Stimulated activated naive B cell treated with anti-CD40 and anti-IgM and Interleukin-4, amounts not matched to agents 10 μg/mL and 1 μg/mL and 100 μg/mL, for 72 hours (primary cell): ENCODE results near the gene NAALADL2.
"Not testable (repeated sequence)": the region's sequence is repeated elsewhere in the genome, so short reads cannot be mapped to it uniquely, and the experiment has no call there.

Source experiments
- ATAC-seq, 2 donors: fragments of 150-1000 bp; cut with Tn5 transposase; replicated peaks; 2 replicates each; pipeline ENCODE4 v1.10.0; 2021; ENCODE audit warnings: moderate library complexity in 1 of 2
- DNase-seq: peaks from one replicate; pipeline ENCODE4 v3.0.0; 2021
- H3K27ac Mint-ChIP-seq: one replicate; pipeline ENCODE4 v1.8.0; 2022; ENCODE audit warnings: mild to moderate bottlenecking, mixed read lengths
- H3K27me3 Mint-ChIP-seq, 2 donors: one replicate each; pipeline ENCODE4 v1.8.0; 2022; ENCODE audit warnings: mixed read lengths in 2 of 2
- H3K36me3 Mint-ChIP-seq, 2 donors: one replicate each; pipeline ENCODE4 v1.8.0; 2022; ENCODE audit warnings: mixed read lengths in 2 of 2, mild to moderate bottlenecking in 1 of 2
- H3K4me1 Mint-ChIP-seq, 2 donors: one replicate each; pipeline ENCODE4 v1.8.0; 2022; ENCODE audit warnings: mixed read lengths in 2 of 2, mild to moderate bottlenecking in 1 of 2
- H3K4me3 Mint-ChIP-seq, 2 donors: one replicate each; pipeline ENCODE4 v1.8.0; 2022; ENCODE audit warnings: mild to moderate bottlenecking in 2 of 2, mixed read lengths in 2 of 2, moderate library complexity in 1 of 2
- H3K9me3 Mint-ChIP-seq, 2 donors: one replicate each; pipeline ENCODE4 v1.8.0; 2022; ENCODE audit warnings: mixed read lengths in 2 of 2, mild to moderate bottlenecking in 1 of 2

The NAALADL2 gene

DNA sequence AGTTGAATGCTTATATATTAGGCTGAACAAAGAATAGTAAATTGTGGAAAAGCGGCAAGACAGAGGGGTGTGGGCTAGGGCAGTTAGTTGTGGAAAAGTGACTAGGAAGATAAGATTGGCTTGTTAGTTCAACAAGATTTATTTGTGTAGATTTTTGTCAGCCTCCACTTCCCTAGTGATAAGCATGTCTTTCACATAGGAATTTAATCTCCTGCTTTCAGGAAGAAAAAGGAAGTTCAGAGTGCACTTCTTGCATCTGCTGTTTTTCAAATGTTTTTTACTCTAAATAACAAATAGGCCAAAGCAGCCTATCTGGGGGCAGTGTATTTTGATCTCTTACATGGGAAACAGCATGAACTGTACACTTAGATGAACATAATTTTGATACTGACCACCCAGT is 919.9 kb downstream of the NAALADL2 start:
- no peaks in the 10 kb centered on the region for H3K36me3 Mint-ChIP-seq
- no peaks in the 10 kb centered on the region for H3K4me1 Mint-ChIP-seq
- H3K27me3 Mint-ChIP-seq = no peaks in the 10 kb centered on the region
- H3K27ac Mint-ChIP-seq = no peak overlapping the region
- H3K4me3 Mint-ChIP-seq = no peak overlapping the region
- DNase-seq (no peak), ATAC-seq (no peak)
- peaks cover 0 to 2% of the 10 kb centered on the region in 2 donors for H3K9me3 Mint-ChIP-seq

DNA sequence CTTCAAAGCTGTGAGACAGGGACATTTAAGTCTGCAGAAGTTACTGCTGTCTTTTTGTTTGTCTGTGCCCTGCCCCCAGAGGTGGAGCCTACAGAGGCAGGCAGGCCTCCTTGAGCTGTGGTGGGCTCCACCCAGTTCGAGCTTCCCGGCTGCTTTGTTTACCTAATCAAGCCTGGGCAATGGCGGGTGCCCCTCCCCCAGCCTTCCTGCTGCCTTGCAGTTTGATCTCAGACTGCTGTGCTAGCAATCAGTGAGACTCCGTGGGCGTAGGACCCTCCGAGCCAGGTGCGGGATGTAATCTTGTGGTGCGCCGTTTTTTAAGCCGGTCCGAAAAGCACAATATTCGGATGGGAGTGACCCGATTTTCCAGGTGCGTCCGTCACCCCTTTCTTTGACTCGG is 928.0 kb downstream of the NAALADL2 start:
- H3K27ac Mint-ChIP-seq, H3K36me3 Mint-ChIP-seq, ATAC-seq, H3K27me3 Mint-ChIP-seq, DNase-seq, H3K9me3 Mint-ChIP-seq, H3K4me3 Mint-ChIP-seq, H3K4me1 Mint-ChIP-seq: not testable (repeated sequence)

DNA sequence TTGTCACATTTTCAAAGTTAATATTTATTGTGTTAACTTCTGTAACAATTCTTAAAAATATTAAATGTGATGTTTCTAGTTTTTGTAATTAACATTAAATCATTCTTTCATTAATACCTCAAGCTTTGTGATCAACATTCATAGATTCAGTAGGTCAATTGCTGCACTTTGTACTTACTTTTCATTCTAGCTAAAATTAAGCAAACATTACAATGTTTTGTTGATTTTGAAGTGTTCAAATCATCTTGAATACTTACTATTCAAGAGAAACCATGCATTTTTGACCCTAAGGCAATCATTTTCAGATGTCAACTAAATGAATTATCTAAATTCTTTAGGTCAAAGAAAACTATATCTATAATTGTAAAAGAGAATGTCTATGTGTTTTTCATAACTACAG is 933.1 kb downstream of the NAALADL2 start:
- no peak overlapping the region for H3K4me3 Mint-ChIP-seq
- H3K27ac Mint-ChIP-seq = no peak overlapping the region
- ATAC-seq (no peak), DNase-seq (no peak)
- H3K27me3 Mint-ChIP-seq = no peaks in the 10 kb centered on the region
- H3K36me3 Mint-ChIP-seq = no peaks in the 10 kb centered on the region
- H3K9me3 Mint-ChIP-seq = peaks cover 0 to 4% of the 10 kb centered on the region in 2 donors
- H3K4me1 Mint-ChIP-seq = no peaks in the 10 kb centered on the region

DNA sequence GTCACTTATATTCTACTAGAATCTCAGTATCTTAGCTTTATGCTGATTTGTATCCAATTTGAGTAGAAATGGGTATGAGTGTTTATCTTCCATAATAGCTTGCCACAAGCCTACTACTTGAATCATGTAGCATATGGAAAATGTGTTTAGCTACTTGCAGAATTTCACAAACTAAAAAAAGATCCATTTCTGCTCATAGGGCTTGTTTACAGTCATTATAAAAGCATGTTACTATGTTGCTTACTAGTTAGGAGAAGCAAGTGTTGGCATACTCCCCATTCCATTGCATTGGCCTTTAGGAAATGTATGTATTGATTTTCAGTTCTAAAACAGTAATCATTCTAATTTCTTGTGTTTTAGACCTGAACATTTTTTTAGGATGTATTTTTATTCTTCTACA is 939.2 kb downstream of the NAALADL2 start:
- Mint-ChIP-seq H3K36me3 (no peaks in the 10 kb centered on the region), H3K27me3 (no peaks in the 10 kb centered on the region)

DNA sequence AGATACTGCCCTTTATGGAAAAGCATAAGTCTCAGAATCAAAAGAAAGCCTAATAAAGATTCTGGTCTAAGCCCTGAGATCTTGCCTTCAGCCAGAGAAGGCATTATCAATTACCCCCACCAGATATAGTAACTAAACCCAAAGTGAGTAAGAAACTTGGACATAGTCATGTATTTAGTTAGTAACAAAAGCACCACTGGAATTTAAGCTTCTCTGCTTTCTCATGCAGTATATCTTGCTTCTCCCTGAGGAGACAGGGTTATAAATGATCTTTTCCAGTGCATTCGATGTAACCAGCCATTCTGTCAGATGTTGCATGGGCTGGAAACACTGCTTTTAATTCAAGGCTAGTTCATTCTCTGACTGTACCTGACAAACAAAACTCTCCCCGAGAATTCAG is 946.7 kb downstream of the NAALADL2 start:
- Mint-ChIP-seq H3K27me3 (no peaks in the 10 kb centered on the region), H3K9me3 (peaks cover 0 to 2% of the 10 kb centered on the region in 2 donors), H3K27ac (no peak overlapping the region), H3K36me3 (no peaks in the 10 kb centered on the region), H3K4me3 (no peak overlapping the region), H3K4me1 (no peaks in the 10 kb centered on the region)
- no peak for DNase-seq
- no peak for ATAC-seq

More for the DNA sequence above, 939.2 kb downstream of the NAALADL2 start:
- H3K4me3 Mint-ChIP-seq = no peak overlapping the region
- DNase-seq (no peak), ATAC-seq (no peak)
- peaks cover 0 to 4% of the 10 kb centered on the region in 2 donors for H3K9me3 Mint-ChIP-seq
- H3K27ac Mint-ChIP-seq = no peak overlapping the region
- H3K4me1 Mint-ChIP-seq = no peaks in the 10 kb centered on the region

DNA sequence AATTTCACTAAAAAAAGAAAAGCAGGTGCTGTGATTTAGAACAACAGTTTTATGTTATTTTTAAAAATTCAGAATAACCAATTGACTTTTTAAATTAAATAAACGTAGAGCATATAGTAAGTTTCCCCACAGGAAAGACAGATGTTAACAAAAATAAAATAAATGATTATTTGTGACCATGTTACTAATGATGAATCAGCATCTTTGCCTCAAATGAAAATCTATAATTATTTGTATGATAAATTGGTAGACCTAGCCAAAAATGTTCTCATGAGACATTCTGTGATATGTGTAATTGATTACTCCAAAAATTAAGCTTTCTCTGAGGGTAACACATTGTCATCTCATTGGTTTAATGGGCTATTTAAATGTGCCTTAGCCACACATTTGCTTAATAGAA is 948.0 kb downstream of the NAALADL2 start:
- Mint-ChIP-seq H3K4me1 (no peaks in the 10 kb centered on the region), H3K27me3 (no peaks in the 10 kb centered on the region), H3K27ac (no peak overlapping the region), H3K36me3 (no peaks in the 10 kb centered on the region), H3K4me3 (no peak overlapping the region), H3K9me3 (peaks cover 0 to 5% of the 10 kb centered on the region in 2 donors)
- ATAC-seq (no peak), DNase-seq (no peak)

DNA sequence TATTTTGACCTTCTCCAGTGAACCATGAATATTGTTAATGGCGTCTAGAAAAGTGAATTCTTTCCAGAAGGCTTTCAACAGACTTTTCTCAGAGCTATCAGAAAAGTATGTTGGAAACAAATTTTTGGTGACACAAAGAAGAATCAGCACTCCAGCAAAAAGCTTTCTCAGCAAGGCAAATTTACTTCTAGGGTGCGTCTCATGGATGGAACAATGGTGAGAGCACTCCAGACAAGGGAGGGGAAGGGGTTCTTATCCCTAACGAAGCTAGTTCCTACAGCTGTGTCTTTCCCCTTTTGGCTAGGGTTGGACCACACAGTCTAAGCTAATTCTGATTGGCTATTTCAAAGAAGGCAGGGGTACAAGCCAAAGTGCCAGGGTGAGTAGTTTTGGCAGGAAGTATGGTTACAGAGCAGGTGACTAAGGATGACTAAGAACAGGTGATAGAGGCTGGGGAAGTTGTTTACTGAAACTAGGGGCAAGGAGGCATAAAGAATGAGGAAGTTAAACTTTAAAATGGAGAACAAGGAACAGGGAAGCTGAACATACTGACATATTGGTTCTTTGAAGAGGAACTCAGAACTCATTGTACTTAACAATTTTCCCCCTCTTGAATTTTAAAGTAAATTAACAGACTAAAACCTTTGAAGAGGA is 959.8 kb downstream of the NAALADL2 start:
- Mint-ChIP-seq H3K9me3 (peaks cover 14 to 22% of the 10 kb centered on the region in 2 donors), H3K36me3 (peaks cover 0 to 3% of the 10 kb centered on the region in 2 donors), H3K27me3 (no peaks in the 10 kb centered on the region), H3K27ac (no peak overlapping the region), H3K4me3 (no peak overlapping the region), H3K4me1 (peaks cover 6 to 14% of the 10 kb centered on the region in 2 donors)
- DNase-seq (peak; percentile 6), ATAC-seq (peak; percentile 94 to 99)

DNA sequence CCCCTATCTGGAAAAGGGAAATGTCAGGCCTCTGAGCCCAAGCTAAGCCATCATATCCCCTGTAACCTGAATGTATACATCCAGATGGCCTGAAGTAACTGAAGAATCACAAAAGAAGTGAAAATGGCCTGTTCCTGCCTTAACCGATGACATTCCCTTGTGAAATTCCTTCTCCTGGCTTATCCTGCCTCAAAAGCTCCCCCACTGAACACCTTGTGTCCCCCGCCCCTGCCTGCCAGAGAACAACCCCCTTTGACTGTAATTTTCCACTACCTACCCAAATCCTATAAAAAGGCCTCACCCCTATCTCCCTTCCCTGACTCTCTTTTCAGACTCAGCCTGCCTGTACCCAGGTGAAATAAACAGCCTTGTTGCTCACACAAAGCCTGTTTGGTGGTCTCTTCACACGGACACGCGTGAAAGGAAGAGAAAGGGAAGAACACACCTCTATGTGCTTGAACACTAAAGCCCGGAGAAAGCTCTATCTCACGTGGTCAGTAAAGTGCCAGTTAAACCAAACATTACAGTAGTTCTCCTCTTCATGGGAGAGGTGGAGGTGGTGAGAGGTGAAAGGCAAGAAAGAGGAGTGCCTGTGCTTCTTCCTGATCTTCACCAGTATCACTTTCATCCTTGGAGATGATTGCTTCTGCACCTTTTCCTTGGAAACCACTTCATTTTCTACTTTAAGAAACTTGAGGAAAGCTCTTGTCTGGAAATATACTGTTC is 963.8 kb downstream of the NAALADL2 start:
- not testable (repeated sequence) for H3K27me3 Mint-ChIP-seq, H3K27ac Mint-ChIP-seq, DNase-seq, ATAC-seq, H3K4me3 Mint-ChIP-seq, H3K36me3 Mint-ChIP-seq
- H3K9me3 Mint-ChIP-seq = peaks cover 11 to 24% of the 10 kb centered on the region in 2 donors
- H3K4me1 Mint-ChIP-seq = peaks cover 6 to 14% of the 10 kb centered on the region in 2 donors

DNA sequence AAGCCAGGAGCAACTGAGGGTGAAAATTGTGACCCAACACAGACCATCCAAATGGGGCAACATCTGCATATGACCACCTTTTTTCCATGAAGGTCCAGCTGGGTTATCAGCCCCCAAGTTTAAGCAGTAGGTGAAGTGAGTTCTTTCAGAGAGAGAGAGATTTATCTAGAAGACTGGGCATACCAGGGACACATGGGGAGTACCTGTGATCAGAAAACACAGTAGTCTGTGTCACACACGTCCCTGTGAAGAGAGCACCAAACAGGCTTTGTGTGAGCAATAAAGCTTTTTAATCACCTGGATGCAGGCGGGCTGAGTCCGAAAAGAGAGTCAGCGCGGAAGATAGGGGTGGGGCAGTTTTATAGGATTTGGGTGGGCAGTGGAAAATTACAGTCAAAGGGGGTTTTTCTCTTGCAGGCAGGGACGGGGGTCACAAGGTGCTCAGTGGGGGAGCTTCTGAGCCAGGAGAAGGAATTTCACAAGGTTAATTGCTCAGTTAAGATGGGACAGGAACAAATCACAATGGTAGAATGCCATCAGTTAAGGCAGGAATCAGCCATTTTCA is 966.0 kb downstream of the NAALADL2 start:
- not testable (repeated sequence) for H3K4me1 Mint-ChIP-seq, H3K27me3 Mint-ChIP-seq

DNA sequence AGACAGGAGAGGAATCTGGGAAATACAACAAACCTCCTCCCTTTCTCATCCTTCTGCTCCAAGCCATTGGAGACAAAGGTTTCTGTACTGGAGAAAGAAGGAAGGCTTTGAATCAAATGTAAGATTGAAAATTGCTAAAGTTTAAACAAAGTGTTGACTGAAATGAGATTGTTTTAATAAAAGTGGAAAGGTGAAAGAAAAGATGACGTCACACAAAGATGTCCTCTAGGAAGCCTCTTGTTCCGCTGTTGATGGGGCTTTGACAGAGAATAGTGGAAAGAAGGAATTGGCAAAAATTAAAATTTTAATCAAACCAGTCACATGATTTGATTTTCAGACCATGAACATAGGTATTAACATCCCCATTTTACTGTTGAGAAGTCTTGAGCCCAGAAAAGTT is 967.6 kb downstream of the NAALADL2 start:
- ATAC-seq (no peak), DNase-seq (no peak)
- Mint-ChIP-seq H3K9me3 (peaks cover 3 to 13% of the 10 kb centered on the region in 2 donors), H3K4me3 (no peak overlapping the region), H3K27me3 (no peaks in the 10 kb centered on the region), H3K4me1 (no peaks in the 10 kb centered on the region), H3K36me3 (no peaks in the 10 kb centered on the region), H3K27ac (no peak overlapping the region)

More for the DNA sequence above, 966.0 kb downstream of the NAALADL2 start:
- not testable (repeated sequence) for H3K27ac Mint-ChIP-seq, H3K4me3 Mint-ChIP-seq, ATAC-seq, H3K36me3 Mint-ChIP-seq, DNase-seq
- H3K9me3 Mint-ChIP-seq = peaks cover 8 to 18% of the 10 kb centered on the region in 2 donors

DNA sequence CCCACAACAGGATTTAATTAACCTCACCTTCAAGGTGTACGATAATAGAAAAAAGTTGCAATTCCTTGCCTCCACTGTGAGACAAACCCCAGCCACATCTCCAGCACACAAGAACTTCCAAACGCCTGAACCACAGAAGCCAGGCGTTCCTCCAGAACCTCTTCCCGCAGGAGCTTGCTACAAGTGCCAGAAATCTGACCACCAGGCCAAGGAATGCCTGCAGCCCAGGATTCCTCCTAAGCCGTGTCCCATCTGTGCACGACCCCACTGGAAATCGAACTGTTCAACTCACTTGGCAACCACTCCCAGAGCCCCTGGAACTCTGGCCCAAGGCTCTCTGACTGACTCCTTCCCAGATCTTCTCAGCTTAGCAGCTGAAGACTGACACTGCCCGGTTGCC is 970.7 kb downstream of the NAALADL2 start:
- H3K4me3 Mint-ChIP-seq, ATAC-seq, H3K4me1 Mint-ChIP-seq, H3K27me3 Mint-ChIP-seq, DNase-seq, H3K27ac Mint-ChIP-seq, H3K36me3 Mint-ChIP-seq, H3K9me3 Mint-ChIP-seq: not testable (repeated sequence)

DNA sequence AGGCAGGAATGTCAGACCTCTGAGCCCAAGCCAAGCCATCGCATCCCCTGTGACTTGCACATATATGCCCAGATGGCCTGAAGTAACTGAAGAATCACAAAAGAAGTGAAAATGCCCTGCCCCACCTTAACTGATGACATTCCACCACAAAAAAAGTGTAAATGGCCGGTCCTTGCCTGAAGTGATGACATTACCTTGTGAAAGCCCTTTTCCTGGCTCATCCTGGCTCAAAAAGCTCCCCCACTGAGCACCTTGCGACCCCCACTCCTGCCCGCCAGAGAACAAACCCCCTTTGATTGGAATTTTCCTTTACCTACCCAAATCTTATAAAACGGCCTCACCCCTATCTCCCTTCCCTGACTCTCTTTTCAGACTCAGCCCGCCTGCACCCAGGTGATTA is 976.6 kb downstream of the NAALADL2 start:
- H3K27me3 Mint-ChIP-seq, H3K4me3 Mint-ChIP-seq, H3K36me3 Mint-ChIP-seq, DNase-seq, H3K4me1 Mint-ChIP-seq, H3K27ac Mint-ChIP-seq, H3K9me3 Mint-ChIP-seq, ATAC-seq: not testable (repeated sequence)

DNA sequence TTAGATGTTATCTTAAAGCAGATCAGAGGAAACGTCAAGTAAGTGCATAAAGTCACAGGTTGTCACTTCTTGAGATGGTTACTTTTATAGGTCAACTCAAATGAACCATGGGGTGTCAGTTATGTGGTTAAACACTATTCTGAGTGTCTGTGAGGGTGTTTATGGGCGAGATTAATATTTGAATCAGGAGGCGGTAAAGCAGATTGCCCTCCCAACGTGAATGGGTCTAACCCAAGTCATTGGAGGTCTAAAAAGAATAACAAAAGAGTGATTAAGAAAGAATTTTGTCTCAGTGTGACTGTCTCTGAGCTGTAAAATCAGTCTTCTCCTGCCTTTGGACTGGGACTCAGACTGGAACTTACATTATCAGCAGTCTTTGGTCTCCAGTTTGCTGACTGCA is 977.5 kb downstream of the NAALADL2 start:
- DNase-seq (no peak), ATAC-seq (no peak)
- H3K9me3 Mint-ChIP-seq = no peaks in the 10 kb centered on the region
- no peaks in the 10 kb centered on the region for H3K36me3 Mint-ChIP-seq
- H3K4me1 Mint-ChIP-seq = no peaks in the 10 kb centered on the region
- no peak overlapping the region for H3K4me3 Mint-ChIP-seq
- H3K27me3 Mint-ChIP-seq = no peaks in the 10 kb centered on the region
- H3K27ac Mint-ChIP-seq = no peak overlapping the region

DNA sequence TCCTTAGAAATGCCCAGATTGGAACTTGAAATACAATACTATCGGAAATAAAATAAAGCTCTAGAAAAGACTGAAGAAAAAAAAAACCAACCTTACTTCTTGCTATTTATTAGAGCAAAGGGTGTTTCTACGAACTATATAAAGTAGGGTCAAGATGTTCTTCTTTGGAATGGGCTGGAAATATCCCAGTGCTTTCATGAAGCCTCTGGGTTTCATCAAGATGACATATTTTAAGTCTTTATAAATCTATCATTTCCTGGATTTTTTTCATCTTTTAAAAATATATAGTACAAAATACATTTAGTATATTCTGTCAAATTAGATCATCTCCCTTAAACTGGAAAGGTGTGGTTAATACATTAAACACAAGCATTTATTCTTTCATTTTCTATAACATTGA is 978.8 kb downstream of the NAALADL2 start:
- H3K4me1 Mint-ChIP-seq = no peaks in the 10 kb centered on the region
- no peaks in the 10 kb centered on the region for H3K27me3 Mint-ChIP-seq
- no peak for DNase-seq
- no peaks in the 10 kb centered on the region for H3K36me3 Mint-ChIP-seq
- no peak overlapping the region for H3K4me3 Mint-ChIP-seq
- no peak for ATAC-seq
- H3K9me3 Mint-ChIP-seq = no peaks in the 10 kb centered on the region
- no peak overlapping the region for H3K27ac Mint-ChIP-seq
